Measurements from ENCODE around the gene ITGAX.
A peak's percentile ranks its signal among the peaks of the same experiment; 100 is the strongest.
"Not testable (repeated sequence)": the region's sequence is repeated elsewhere in the genome, so short reads cannot be mapped to it uniquely, and the experiment has no call there.

ITGAX gene

GRCh38 chr16:31354394-31355291 is at the start of gene ITGAX:
TSS of gene ITGAX (plus strand) at chr16:31355176. CDS start at chr16:31355255, 79 bp downstream.
- DNase-seq, result no peak

- DNase-seq, result no peak
Measured at GRCh38 chr16:31305219-31305618, 49.8 kb upstream of the ITGAX start.

- DNase-seq, result not testable (repeated sequence)
Measured at GRCh38 chr16:31308381-31308780, 46.6 kb upstream of the ITGAX start.

- DNase-seq, result no peak
Measured at GRCh38 chr16:31322500-31322899, 32.5 kb upstream of the ITGAX start.

GRCh38 chr16:31323959-31324629 is 30.9 kb upstream of the ITGAX start:
- no peak for DNase-seq

- no peak for DNase-seq
Measured at GRCh38 chr16:31325171-31325570, 29.8 kb upstream of the ITGAX start.

GRCh38 chr16:31327646-31328225 is 27.2 kb upstream of the ITGAX start:
- DNase-seq, result no peak

- no peak for DNase-seq
Measured at GRCh38 chr16:31328322-31329052, 26.5 kb upstream of the ITGAX start.

- DNase-seq, result no peak
Measured at GRCh38 chr16:31329671-31330552, 25.1 kb upstream of the ITGAX start.

GRCh38 chr16:31330553-31330890 is 24.5 kb upstream of the ITGAX start:
- no peak for DNase-seq

GRCh38 chr16:31331141-31331764 is 23.7 kb upstream of the ITGAX start:
- DNase-seq, result no peak

GRCh38 chr16:31331807-31332301 is 23.1 kb upstream of the ITGAX start:
- DNase-seq, result no peak

- no peak for DNase-seq
Measured at GRCh38 chr16:31332544-31332943, 22.4 kb upstream of the ITGAX start.

GRCh38 chr16:31333686-31334649 is 21.0 kb upstream of the ITGAX start:
- DNase-seq, result peak; percentile 10

GRCh38 chr16:31334934-31335333 is 20.0 kb upstream of the ITGAX start:
- DNase-seq, result no peak

- DNase-seq, result no peak
Measured at GRCh38 chr16:31335431-31335830, 19.5 kb upstream of the ITGAX start.

- not testable (repeated sequence) for DNase-seq
Measured at GRCh38 chr16:31338166-31338685, 16.8 kb upstream of the ITGAX start.

- no peak for DNase-seq
Measured at GRCh38 chr16:31344712-31345111, 10.3 kb upstream of the ITGAX start.

GRCh38 chr16:31347445-31347844 is 7.5 kb upstream of the ITGAX start:
- DNase-seq, result no peak

GRCh38 chr16:31348579-31348978 is 6.4 kb upstream of the ITGAX start:
- no peak for DNase-seq
